PC-9 (cell line): Measurements from ENCODE around the gene HDC.

Source experiments
- CTCF ChIP-seq: fragments of 200-600 bp; sonication (generic); conservative IDR thresholded peaks from 2 replicates; pipeline ENCODE4 v1.6.1; 2017; ENCODE audit warnings: mixed run types, antibody characterized with exemption, mild to moderate bottlenecking, moderate library complexity
- EZH2 ChIP-seq: fragments of 200-600 bp; sonication (generic); IDR thresholded peaks from 2 replicates; pipeline ENCODE4 v1.8.0; 2017; ENCODE audit warnings: antibody characterized with exemption, low read depth

- no peak for TF ChIP-seq EZH2
- no peak for TF ChIP-seq CTCF
Measured at GRCh38 chr15:50246631-50247030, 18.9 kb downstream of the HDC start.
